ENCODE results near the gene IL22RA1.

DNA sequence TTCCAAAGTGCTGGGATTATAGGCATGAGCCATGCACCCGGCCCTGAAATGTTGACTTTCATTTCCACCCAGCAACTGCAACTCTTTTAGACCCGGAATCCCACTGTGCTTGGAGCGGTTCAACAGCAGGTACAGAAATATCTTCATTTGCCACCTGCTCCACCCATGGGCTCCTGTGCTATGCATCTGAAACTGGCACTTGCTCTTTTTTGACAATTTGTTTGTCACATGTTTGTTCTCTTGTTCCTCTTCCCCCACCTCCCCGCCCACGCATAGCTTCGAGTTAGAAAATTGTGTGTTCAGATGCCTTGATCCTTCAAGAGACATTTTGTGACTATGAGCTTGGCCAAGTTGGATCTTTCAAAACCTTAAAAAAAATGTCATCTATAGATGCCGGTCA, 46.6 kb upstream of the IL22RA1 start:
- TF ChIP-seq EZH2 (IDR thresholded peaks at IDR 0.05; ENCODE audit: insufficient read depth, poor library complexity, severe bottlenecking), result no peak
- no peak for TF ChIP-seq EZH2phosphoT487 (IDR thresholded peaks at IDR 0.05; ENCODE audit: insufficient read depth, low read depth)
